Measurements from ENCODE around the gene CHST9.
A peak's percentile ranks its signal among the peaks of the same experiment; 100 is the strongest.

CHST9 gene

DNA sequence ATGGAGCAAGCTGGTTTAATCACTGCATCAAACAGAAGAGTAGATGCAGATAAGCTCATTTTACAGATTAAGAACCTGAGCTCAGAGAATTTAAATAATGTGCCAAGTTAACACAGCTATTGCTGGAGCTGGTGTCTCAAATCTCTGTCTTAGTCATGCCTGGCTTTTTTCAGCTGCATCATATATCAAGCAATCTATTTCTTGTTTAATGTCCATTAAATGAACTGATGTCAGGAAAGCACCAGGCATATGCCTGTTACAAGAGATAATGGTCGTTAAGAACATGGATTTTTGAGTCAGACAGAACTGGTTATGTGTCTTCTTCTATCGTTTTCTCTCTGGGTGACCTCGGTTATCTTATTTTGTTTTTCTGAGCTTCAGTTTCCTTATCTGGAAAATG is 259.8 kb downstream of the CHST9 start:
- no peak for DNase-seq

DNA sequence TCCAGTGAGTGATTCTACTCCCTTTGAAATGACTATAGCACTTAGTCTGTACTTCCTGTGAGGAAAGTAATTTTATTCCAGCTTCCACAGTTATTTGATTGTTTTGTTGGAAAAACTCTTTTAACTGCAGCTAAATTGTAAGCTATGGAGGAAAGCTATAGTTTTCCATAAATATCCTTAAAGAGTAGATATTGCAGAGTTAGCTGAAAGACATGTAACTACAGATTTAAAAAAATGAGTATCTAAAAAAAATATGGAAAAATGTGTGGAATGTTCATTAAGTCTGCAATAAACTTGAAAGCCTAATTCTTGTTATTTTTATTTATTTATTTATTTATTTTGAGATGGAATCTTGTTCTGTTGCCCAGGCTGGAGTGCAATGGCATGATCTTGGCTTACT is 262.8 kb downstream of the CHST9 start:
- DNase-seq, result no peak

DNA sequence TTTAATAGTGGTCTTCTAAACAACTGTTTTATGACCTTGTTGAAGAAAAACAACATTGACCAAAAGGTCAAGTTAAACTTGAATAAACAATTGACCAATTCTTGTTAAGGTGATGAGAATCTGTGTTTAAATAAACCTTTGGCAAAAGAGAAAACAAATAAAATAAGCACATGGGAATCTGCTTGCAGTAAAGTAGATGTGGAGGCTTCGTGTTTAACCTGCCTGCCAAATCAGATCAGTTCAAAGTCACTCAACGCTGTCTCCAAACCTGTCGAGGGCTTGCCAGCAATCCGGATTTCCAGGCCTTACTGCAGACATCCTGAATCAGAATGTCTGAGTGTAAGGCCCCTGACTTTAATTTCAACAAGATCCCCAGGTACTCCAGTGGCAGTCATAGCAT is 264.5 kb downstream of the CHST9 start:
- DNase-seq, result no peak

DNA sequence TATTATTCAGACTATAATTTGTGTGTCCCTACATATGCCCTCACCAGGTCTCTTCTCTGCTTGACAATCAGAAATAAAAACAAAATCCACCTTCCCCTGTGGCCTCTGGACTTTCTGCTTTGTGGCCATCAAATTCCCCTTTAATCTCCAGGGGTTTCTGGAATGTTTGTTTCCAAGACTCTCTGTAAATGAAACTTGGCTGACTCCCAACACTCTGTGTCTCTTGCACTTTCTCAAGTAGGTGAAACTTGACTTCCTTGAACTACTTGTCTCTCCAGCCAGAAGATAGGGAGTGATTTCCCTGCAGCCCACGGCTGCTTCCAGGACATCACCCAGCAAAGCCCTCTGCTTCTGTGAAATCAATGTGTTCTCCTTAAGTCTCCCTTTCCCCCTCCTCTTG is 265.5 kb downstream of the CHST9 start:
- no peak for DNase-seq

DNA sequence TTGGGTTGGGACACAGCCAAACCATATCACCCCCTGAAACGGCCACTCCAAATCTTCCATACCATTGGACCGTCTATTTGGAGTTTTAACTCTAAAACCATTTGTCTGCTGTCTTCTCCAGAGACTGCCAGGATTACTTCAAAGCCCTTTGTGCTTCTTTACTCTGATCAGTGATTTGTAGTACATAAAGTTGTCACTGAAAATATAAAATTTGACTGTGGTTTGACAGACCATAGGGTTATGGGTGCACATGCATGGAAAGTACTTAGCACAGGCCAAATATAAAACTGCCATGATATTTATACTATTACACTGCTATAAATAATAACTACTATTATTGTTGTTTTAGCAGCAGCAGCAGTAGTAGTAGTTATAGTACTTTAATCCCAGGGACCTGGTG is 265.9 kb downstream of the CHST9 start:
- no peak for DNase-seq

DNA sequence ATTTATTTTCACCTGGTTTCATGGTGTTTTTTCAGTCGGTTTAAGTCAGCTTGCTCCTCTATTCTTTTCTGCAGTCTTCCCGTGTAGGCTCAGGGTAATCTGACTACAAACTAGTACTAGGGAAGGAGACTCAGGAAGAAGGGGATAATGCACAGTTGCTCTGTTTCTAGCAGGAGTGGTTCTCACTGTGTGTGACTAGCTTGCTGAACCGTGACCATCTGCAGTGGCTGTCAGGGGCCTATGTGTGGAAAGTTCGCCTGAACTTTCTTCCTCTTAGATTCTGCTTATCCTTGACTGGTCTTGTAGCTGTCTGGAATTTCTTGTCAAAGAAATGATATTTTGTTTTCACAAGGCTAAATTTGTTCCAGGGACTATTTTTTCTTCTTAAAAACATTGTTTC is 273.3 kb downstream of the CHST9 start:
- DNase-seq, result no peak

DNA sequence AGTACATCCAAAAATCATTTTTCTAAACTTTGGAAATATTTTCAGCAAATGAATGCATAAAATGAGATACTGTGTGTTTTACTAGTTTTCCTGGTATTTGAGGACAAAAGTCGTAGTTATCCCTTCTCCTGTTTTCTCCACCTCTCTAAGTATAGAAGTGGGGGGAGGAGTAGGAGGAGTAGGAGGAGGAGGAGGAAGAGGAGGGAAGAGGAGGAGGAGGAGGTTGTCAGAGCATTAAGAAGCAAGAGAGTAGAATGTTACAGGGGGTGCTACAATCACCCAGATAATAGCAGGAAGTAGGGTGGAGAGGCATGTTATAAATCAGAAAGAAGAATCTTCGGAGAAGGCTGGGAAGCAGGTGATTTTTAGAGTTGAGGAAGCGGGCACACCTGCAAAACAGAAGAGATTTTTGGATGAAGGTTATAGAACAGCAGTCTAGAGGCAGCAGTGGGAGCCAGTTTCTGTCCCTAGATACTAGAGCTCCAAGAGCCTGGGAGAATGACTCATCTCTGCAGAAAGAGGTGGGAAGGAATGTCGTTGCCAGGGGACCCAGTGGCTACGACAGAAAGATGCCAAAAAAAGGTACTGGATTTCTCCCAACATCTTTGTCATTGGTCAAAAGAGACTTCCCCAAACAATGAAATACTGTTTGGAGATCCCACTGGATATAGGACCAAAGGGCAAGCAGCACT is 275.4 kb downstream of the CHST9 start:
- no peak for DNase-seq

DNA sequence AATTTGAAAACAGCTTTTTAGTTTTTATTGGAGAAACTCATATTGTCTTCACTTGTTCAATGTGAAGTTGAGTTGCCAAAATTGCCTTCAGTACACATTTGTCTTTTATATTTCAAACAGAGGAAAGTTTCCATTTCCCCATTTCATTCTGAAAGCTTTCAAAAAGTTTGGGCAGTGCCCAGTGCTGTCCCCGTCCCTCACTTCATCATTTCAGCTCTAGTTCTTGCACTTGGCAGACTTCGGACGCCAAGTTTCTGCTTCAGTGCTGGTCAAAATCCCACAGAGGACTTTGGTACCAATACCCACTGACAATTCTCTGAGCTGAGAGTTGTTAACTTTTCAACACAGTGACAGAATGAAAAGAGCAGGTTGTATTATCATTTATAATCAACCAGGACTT is 276.2 kb downstream of the CHST9 start:
- no peak for DNase-seq

DNA sequence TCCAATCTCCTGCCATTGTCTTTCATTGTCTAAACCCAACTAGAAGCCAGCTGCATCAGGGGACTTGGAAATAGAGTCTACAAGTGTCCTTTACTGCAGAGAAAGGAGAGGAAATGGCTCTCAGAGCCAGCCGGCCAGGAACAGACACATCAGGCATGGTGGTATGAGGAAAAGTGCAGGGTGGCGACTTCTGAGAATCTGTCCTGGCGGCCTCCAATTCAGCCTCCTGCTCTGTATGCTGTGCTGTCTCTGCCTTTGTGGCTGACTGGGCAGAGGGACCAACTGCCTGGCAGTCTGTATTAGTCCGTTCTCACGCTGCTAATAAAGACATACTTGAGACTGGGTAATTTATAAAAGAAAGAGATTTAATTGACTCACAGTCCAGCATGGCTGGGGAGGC is 282.8 kb downstream of the CHST9 start:
- no peak for DNase-seq

DNA sequence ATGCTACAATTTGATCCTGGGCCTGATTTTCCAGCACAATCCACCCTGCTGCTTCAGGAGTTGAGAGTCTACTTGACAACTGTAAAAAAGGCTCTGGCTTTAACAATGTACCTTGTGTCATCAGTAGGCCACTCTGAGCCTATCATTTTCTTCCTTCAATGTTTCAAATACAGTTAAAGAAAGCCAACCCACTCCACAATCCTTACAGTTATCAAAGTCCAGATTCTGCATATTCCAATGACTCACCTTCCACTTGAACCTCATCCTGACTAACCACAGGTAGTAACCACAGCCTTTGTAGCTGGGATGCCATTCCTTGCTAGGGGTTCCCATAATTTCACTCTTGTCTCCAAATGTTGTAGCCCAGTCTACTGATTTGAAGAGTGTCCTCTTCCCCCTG is 284.1 kb downstream of the CHST9 start:
- no peak for DNase-seq

DNA sequence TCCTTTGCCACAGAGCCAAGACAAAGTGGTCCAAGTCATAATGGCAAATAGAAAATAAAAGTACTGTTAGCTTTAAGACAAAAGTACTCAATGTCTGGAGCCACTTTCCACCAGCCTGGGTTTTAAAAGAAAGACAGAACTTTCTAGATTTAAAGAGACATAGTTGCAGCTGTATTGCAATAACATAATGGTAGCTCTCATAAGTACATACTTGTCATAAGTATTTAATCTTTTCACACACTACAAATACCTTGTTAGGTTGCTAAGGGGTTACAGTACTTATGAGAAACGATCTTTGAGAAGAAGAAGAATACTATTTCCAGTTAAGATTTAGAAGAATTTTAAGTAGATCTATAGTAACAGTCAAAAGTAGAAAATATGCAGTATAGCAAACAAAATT is 290.7 kb downstream of the CHST9 start:
- no peak for DNase-seq

DNA sequence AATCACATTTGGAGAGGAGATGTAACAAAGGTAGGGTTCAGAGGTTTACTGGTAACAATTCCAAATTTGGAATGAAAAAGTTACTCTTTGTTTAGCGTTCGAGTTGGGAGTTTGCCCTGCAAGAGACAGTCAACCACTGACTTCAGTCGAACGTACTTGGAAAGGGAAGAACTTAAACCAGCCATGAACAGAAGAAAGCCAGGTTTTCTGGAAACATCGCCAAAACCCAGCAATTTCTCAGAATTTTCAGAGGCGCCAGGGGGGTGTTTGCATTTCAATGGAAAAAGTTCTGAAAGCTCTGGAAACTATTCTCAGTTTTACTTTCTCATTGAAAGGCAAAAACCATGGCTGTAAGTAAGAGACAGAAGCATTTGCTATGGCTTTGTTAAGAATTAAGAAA is 291.1 kb downstream of the CHST9 start:
- no peak for DNase-seq

DNA sequence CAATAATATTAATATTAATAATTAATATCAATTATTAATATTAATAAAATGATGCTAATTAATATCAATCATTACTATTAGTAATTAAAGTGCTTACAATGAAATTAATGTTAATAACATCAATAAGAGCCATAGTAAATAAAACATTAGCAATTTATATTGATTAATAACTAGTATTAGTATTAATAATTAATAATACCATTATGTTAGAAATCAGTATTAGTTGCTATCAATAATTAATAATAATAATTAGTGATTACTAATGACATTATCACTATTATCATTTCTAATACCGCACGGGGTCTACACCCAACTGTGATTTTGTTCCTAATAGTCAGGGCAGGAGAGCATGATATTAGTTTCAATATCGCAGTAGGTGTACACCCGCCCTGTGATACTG is 296.8 kb downstream of the CHST9 start:
- DNase-seq, result no peak

DNA sequence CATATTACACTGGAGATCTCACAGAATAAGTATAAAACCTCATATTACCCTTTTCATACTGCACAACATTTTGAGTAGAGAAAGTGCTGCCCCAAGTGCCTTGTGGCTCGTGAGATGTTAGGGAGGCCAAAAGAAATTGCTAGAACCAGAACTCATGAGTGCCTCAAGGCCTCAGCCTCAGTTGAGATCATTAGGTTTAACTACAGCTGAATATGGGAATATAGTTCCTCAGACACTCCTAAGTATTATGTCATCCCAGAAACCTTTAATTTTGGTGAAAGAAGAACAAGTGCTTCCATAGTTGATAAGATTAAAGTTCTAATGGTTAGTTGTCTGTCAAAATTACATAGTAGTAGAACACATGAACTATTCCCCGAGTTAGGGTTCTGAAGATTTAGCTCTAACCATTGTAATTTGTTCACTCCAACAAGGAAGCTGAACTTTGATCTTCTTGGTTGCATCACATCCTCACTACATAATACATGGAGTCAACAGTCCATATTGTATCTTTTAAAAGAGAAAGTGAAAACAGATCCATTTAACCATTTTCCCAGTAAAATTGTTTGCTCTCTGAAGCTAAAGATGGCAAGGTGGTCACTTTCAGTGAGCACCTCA is 310.0 kb downstream of the CHST9 start:
- no peak for DNase-seq

DNA sequence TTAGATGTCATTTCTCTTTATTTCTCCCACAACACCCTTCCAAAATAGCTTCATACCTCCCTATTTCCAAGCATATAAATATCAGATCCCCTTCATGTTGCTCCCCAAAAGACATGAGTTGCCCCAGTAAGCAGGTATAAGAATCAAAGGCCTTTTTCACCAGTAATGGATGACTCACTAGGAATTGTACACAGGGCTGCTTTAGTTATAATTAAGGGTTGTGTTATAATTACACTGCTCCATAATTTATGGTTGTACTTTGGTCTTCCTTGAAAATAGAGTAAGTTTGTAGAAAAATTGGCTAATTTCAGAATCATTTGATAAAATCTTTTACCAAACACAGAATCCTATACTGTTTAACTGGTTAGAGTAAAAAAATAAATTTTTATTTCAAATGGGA is 310.8 kb downstream of the CHST9 start:
- no peak for DNase-seq

DNA sequence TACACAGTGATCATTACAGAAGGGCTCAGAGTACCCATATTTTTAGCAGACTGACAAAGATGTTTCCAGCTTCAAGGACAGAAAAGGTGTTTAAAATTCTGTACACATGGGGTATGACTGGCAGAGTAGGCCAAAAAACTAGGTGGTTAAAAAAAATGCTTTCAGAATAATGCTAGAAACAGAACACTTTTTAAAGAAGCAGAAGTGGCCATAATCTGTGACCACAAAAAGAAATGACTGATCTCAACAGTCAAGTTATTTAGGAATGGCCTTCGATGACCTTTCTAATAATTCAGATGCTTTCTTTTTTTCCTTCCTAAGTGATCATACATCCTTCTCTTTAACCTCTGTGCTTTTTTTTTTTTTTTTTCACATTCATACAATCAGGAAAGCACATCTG is 315.5 kb downstream of the CHST9 start:
- DNase-seq, result no peak

DNA sequence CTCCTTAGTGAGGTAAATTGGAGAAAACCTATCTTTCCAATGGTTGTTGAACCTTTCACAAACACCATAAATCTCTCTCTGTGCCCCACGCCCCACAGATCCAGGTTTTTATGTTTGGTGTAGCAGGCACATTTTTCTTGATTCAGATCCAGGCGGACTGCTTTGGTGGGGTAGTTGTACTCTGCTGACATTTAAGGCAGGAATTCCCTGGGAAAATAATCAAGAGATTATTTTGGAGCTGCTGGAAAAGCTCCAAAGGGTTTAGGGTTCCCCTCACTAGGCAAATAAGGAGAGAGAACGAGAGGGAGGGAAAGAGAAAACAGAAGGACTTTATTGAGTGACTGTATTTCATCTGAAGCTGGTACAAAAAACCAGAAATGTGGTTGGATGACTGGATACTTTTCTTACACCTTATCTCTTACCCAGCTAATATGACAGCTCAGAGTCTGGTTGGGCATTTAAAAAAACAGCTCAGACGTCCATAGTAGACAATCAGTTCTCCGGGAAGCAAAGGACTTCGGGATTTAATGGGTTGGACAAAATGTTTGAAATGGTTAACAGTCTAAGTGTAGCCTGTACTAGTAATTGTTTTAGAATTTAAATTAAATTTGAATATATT is 316.0 kb downstream of the CHST9 start:
- peak; percentile 15 for DNase-seq

DNA sequence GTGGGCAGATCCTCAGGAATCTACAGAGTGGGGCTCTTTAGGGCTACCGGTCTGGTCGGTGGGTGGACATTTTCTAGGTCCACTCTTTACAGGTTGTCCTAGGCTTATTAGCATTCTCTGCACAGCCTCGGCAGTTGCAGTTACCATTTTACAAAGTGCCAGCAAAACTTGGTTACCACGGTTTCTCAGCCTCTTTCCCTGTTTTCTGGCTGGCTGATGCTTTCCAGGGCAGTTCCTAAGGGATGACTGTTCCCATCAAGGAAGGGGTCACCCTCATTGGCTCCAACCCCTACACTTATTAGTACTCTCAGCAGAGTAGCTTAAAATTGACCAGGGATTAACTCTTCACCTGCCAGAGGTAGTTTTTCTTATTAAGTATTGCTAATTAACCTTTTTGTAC is 317.6 kb downstream of the CHST9 start:
- no peak for DNase-seq

DNA sequence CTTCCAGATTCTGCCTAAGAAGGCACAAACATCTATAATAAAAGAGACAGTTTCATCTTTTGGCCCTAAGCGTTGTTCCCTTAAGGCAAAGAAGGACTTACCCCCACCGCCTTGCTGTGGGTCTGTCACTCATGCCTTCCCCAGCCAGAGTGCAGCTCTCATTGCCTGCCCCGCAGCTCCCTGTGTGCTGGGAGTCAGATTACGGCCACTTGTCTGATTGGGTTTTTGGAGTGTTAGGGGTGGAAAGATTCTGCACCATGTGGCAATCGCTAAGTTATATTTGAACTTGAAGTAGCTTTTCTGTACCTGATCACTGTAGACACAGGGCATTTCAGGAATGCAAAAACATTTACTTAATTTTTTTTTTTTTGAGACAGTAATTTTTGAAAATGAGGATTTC is 319.6 kb downstream of the CHST9 start, which contains the start of gene AQP4:
Gene AQP4 (minus strand): TSS at position 151 of the 400 bp plus-strand sequence. CDS start 18 bp downstream, at position 133.
- peak; percentile 76 for DNase-seq

DNA sequence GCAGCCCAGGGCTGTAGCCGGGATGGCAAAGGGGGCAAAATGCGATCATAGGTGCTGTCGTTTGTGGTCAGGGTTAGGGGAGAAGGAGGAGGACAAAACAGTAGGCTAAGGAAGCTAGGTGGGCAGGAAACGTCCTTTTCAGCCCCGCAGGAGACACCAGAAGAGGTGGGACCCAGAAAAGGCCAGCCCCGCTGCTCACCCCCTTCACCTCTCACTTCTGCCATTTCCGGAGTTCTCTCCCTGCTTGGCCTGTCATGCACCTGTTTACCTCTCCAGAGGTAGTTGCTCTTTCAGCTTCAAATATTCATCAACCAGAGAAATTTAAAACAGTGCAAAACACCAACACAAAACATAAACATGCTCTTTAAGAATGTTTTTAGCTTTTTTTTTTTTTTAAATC is 320.4 kb downstream of the CHST9 start:
- DNase-seq, result no peak

DNA sequence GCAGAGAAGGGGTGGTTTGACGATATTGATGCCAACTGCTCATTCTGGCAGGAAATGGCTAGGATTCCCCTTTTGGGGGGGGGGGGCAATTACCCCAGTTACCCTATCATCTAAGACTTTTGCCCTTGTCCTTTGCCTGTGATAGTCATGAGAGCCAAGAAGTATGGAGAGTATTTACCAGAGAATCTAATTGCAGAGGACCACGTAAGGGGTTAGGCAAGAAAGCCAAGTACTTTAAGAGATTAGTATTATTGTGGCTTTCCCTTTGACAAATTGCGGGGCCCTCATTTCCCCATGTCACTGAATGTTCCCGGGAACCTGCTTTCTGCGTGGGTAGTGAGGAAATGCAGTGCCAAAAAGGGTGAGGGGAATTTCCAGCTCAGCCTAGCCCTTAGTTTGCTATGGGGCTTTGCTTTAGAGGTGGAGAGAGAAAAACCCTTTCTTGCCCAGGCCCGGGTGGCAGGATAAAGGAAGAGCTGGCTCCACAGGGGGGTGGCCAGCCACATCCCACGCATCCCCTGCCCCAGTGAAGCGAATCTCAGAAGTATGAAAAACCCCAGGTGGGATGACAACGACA is 321.1 kb downstream of the CHST9 start:
- no peak for DNase-seq

DNA sequence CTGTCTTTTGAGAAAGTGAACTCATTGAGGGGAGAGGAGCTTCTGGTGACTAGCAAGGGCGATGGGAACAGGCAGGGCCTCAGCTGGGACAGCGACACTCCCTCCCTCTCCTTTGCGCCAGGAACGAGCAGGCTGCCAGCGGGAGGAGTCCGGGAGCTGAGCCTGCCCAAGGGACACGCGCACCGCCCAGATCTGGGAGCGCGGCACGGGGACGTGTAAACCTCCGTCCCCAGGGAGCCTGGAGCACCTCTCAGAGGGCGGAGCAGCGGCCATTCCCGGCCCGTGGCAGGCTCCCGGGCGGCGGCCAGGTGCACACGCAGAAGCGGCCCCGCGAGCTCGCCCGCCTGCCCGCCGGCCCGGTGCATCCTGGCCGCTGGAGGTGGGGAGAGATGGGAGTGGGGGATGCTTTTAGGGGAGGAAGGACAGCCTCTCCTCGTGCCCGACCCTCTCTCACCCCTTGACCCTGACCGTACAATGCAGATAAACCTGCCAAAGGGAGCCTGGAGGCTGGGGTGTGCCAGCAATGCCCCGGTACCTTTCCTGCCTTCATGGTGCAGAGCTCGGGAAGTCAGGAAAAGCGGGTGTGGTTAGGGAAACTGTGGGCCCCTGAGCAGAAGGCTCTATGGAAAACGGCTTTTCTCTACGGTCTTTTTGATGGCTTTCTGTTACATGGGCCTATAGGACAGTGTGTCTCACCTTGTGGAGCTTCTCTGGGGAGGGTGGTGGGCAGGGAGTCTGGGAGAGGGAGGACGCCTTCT is 321.8 kb downstream of the CHST9 start:
- peak; percentile 89 for DNase-seq

DNA sequence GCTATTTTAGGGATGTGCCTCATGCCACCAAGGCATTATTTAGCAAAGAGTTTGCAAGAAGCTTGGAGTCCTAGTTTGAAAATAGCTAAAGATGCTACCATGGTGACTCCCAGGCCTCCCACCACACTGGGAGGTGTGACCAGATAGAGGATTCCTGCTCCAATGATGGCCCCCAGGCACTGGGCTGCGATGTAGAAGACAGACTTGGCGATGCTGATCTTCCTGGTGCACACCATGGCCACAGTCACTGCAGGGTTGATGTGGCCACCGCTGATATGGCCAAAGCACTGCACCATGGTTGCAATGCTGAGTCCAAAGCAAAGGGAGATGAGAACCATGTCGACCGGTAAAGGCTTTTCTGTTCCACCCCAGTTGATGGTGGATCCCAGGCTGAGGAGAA is 323.0 kb downstream of the CHST9 start:
- no peak for DNase-seq

Data from NCI-H2171 treated with DMSO at 0.1 percent for 48 hours (cell line).